Gastroesophageal sphincter (tissue), 4 donors: ENCODE data around the gene L1TD1. TPM values are rescaled to one million over a fixed set of nuclear protein-coding genes. Genes with fewer than 3 reads are reported as not detected.
"Not testable (repeated sequence)": the region's sequence is repeated elsewhere in the genome, so short reads cannot be mapped to it uniquely, and the experiment has no call there.

Experiments
- ATAC-seq: fragments of 150-250 bp; one replicate; pipeline ENCODE4 v1.9.1; 2016; ENCODE audit warnings: mild to moderate bottlenecking, moderate library complexity
- H3K27ac ChIP-seq, 4 donors: fragments of 200-600 bp; sonication (generic) in 3 of 4; 1 replicate in 3 of 4; 2 replicates in 1 of 4; pipeline ENCODE4 v1.5.1; 2016 to 2019
- H3K27me3 ChIP-seq: fragments of 200-600 bp; sonication (generic); one replicate; pipeline ENCODE4 v1.5.1; 2019
- H3K36me3 ChIP-seq, 2 donors: fragments of 200-600 bp; sonication (generic); one replicate each; pipeline ENCODE4 v1.5.1; 2019; ENCODE audit warnings: control low read depth in 1 of 2
- H3K4me1 ChIP-seq, 3 donors: fragments of 200-600 bp; sonication (generic); 1 replicate in 2 of 3; 2 replicates in 1 of 3; pipeline ENCODE4 v1.5.1; 2016 to 2019; ENCODE audit warnings: control low read depth in 2 of 3
- H3K4me3 ChIP-seq, 2 donors: fragments of 200-600 bp; sonication (generic); one replicate each; pipeline ENCODE4 v1.5.1; 2019; ENCODE audit warnings: mild to moderate bottlenecking in 1 of 2, moderate library complexity in 1 of 2
- H3K9me3 ChIP-seq, 3 donors: fragments of 200-600 bp; sonication (generic); one replicate each; pipeline ENCODE4 v1.5.1; 2017 to 2019; ENCODE audit warnings: control low read depth in 2 of 3
- CTCF ChIP-seq, 4 experiments: fragments of 200-600 bp in 2 of 4; fragments of 450-650 bp in 2 of 4; sonication (generic) in 1 of 4; IDR thresholded peaks; one replicate each; pipeline ENCODE4 v1.5.1; 2017 to 2019; ENCODE audit warnings: antibody characterized with exemption in 4 of 4, mild to moderate bottlenecking in 2 of 4, moderate library complexity in 2 of 4
- EP300 ChIP-seq: sonication (generic); formaldehyde crosslinking; IDR thresholded peaks from one replicate; pipeline ENCODE4 v1.6.1; 2017; ENCODE audit warnings: antibody characterized with exemption, mild to moderate bottlenecking
- POLR2A ChIP-seq, 2 donors: fragments of 450-650 bp; IDR thresholded peaks; one replicate each; pipeline ENCODE4 v1.6.1; 2017; ENCODE audit warnings: antibody characterized with exemption in 2 of 2, mild to moderate bottlenecking in 2 of 2, moderate library complexity in 1 of 2
- POLR2AphosphoS5 ChIP-seq: sonication (generic); formaldehyde crosslinking; IDR thresholded peaks from one replicate; pipeline ENCODE4 v1.6.1; 2017; ENCODE audit warnings: antibody characterized with exemption
- WGBS, 2 donors: methylation state at CpG; one replicate each; pipeline ENCODE4 v1.1.5; 2018; ENCODE audit warnings: low coverage in 1 of 2; 5-methylcytosine and 5-hydroxymethylcytosine counted together
- total RNA-seq, 4 donors: library from RNA; depleted of rRNA; stranded (reverse); fragments of >200 nt; gene quantifications; one replicate each; pipeline ENCODE4 v1.1.0, GENCODE V29; 2016

L1TD1 gene
- total RNA-seq, 4 donors from 2014 or later, result 0.47 TPM; not detected in 3

GRCh38 chr1:62176597-62177312 is 17.9 kb upstream of the L1TD1 start:
- 75 to 90% methylated on average over 8 to 10 of the region's 14 CpGs for WGBS, 2 donors
- ATAC-seq, result no peak
- Histone ChIP-seq H3K9me3 (no peaks in the 10 kb centered on the region), H3K36me3 (no peaks in the 10 kb centered on the region), H3K4me3 (no peak overlapping the region), H3K27me3 (peaks cover 25% of the 10 kb centered on the region), H3K4me1 (no peaks in the 10 kb centered on the region), H3K27ac (no peak overlapping the region)
- TF ChIP-seq POLR2A (IDR thresholded peaks at IDR 0.05) (no peak), CTCF (IDR thresholded peaks at IDR 0.05) (no peak), EP300 (no peak), POLR2AphosphoS5 (no peak)

GRCh38 chr1:62177621-62178020 is 17.0 kb upstream of the L1TD1 start:
- no peak overlapping the region for H3K27ac ChIP-seq
- no peaks in the 10 kb centered on the region for H3K9me3 ChIP-seq
- 43 to 50% methylated on average over 1 of the region's 1 CpG for WGBS, 2 donors
- no peak overlapping the region for H3K4me3 ChIP-seq
- ATAC-seq, result no peak
- no peaks in the 10 kb centered on the region for H3K36me3 ChIP-seq
- TF ChIP-seq POLR2AphosphoS5 (no peak), EP300 (no peak), CTCF (IDR thresholded peaks at IDR 0.05) (no peak)
- H3K27me3 ChIP-seq, result peaks cover 18% of the 10 kb centered on the region
- H3K4me1 ChIP-seq, result no peaks in the 10 kb centered on the region

GRCh38 chr1:62178372-62178771 is 16.3 kb upstream of the L1TD1 start:
- no peak overlapping the region for H3K27ac ChIP-seq
- TF ChIP-seq POLR2A (IDR thresholded peaks at IDR 0.05), result no peak
- no peak for TF ChIP-seq CTCF (IDR thresholded peaks at IDR 0.05)
- no peak for TF ChIP-seq EP300
- TF ChIP-seq POLR2AphosphoS5, result no peak
- H3K4me1 ChIP-seq, result no peaks in the 10 kb centered on the region
- H3K27me3 ChIP-seq, result peaks cover 10% of the 10 kb centered on the region
- no peaks in the 10 kb centered on the region for H3K36me3 ChIP-seq
- H3K4me3 ChIP-seq, result no peak overlapping the region
- H3K9me3 ChIP-seq, result no peaks in the 10 kb centered on the region
- WGBS, 2 donors, result 85 to 96% methylated on average over 3 to 7 of the region's 7 CpGs
- no peak for ATAC-seq

GRCh38 chr1:62180054-62180453 is 14.6 kb upstream of the L1TD1 start:
- not testable (repeated sequence) for H3K27me3 ChIP-seq, H3K4me1 ChIP-seq, ATAC-seq, H3K27ac ChIP-seq, H3K4me3 ChIP-seq, H3K9me3 ChIP-seq, H3K36me3 ChIP-seq
- 71 to 80% methylated on average over 2 to 4 of the region's 4 CpGs for WGBS, 2 donors

GRCh38 chr1:62180639-62181038 is 14.0 kb upstream of the L1TD1 start:
- Histone ChIP-seq H3K27me3 (no peaks in the 10 kb centered on the region), H3K4me1 (no peaks in the 10 kb centered on the region), H3K4me3 (no peak overlapping the region), H3K27ac (no peak overlapping the region), H3K9me3 (no peaks in the 10 kb centered on the region), H3K36me3 (no peaks in the 10 kb centered on the region)
- WGBS, 2 donors, result 62 to 69% methylated on average over 5 to 6 of the region's 6 CpGs
- ATAC-seq, result no peak
- TF ChIP-seq EP300, result no peak
- TF ChIP-seq POLR2AphosphoS5, result no peak
- no peak for TF ChIP-seq CTCF (IDR thresholded peaks at IDR 0.05)
- TF ChIP-seq POLR2A (IDR thresholded peaks at IDR 0.05), result no peak
